ENCODE measurements around the gene ZNF37A.
"Not testable (repeated sequence)": the region's sequence is repeated elsewhere in the genome, so short reads cannot be mapped to it uniquely, and the experiment has no call there.

The ZNF37A gene
- 14.7 to 33.3 reads per million in 2 donors for total RNA-seq

- peak; percentile 63 to 97 (median 81) for DNase-seq
Observed at GRCh38 chr10:38094158-38094926, at the start of gene ZNF37A. TSS of gene ZNF37A (plus strand) at chr10:38094337. CDS start at chr10:38096618, 2,281 bp downstream.

- DNase-seq = no peak
Observed at GRCh38 chr10:38045129-38045528, 49.0 kb upstream of the ZNF37A start.

GRCh38 chr10:38047666-38048065 is 46.5 kb upstream of the ZNF37A start:
- peak in 1 of 5 experiments; percentile 62 for DNase-seq

- DNase-seq = no peak
Observed at GRCh38 chr10:38050212-38050611, 43.9 kb upstream of the ZNF37A start.

GRCh38 chr10:38054361-38054797 is 39.8 kb upstream of the ZNF37A start:
- DNase-seq = no peak

- peak in 1 of 5 experiments; percentile 14 for DNase-seq
Observed at GRCh38 chr10:38055274-38055894, 38.8 kb upstream of the ZNF37A start.

GRCh38 chr10:38069663-38070062 is 24.5 kb upstream of the ZNF37A start:
- not testable (repeated sequence) for DNase-seq

- DNase-seq = no peak
Observed at GRCh38 chr10:38070501-38070900, 23.6 kb upstream of the ZNF37A start.

GRCh38 chr10:38072552-38072951 is 21.6 kb upstream of the ZNF37A start:
- DNase-seq = no peak

- DNase-seq = no peak
Observed at GRCh38 chr10:38076687-38077086, 17.4 kb upstream of the ZNF37A start.

GRCh38 chr10:38093318-38093717 is 819 bp upstream of the ZNF37A start:
- not testable (repeated sequence) for DNase-seq

- no peak for DNase-seq
Observed at GRCh38 chr10:38093816-38094157, 350 bp upstream of the ZNF37A start.

- peak in 1 of 5 experiments; percentile 6 for DNase-seq
Observed at GRCh38 chr10:38094927-38095574, 914 bp downstream of the ZNF37A start.

GRCh38 chr10:38102880-38103279 is 8.7 kb downstream of the ZNF37A start:
- no peak for DNase-seq

- no peak for DNase-seq
Observed at GRCh38 chr10:38103756-38104155, 9.6 kb downstream of the ZNF37A start.

GRCh38 chr10:38112159-38112558 is 18.0 kb downstream of the ZNF37A start:
- DNase-seq = no peak

GRCh38 chr10:38118072-38118807 is 24.1 kb downstream of the ZNF37A start:
- peak in 1 of 5 experiments; percentile 26 for DNase-seq

GRCh38 chr10:38119038-38119437 is 24.9 kb downstream of the ZNF37A start:
- no peak for DNase-seq

- no peak for DNase-seq
Observed at GRCh38 chr10:38127812-38128211, 33.7 kb downstream of the ZNF37A start.

GRCh38 chr10:38143587-38143986 is 49.5 kb downstream of the ZNF37A start:
- DNase-seq = no peak

- DNase-seq = no peak
Observed at GRCh38 chr10:38146579-38147333, 52.6 kb downstream of the ZNF37A start.

GRCh38 chr10:38147686-38148085 is 53.5 kb downstream of the ZNF37A start:
- no peak for DNase-seq

Measured in T-helper 2 cell (primary cell).